Activated T-cell treated with anti-CD3 and anti-CD28 coated beads for 4 hours (primary cell): ENCODE measurements around the gene DNAH2.
A peak's percentile ranks its signal among the peaks of the same experiment; 100 is the strongest.

Experiments
- DNase-seq: peaks from one replicate; pipeline ENCODE4 v3.0.0-alpha.2; 2020

DNAH2 gene

GRCh38 chr17:7842380-7843256 is 125.1 kb downstream of the DNAH2 start:
- DNase-seq: peak; percentile 97

GRCh38 chr17:7843257-7843535 is 125.7 kb downstream of the DNAH2 start:
- no peak for DNase-seq

- DNase-seq: peak; percentile 93
Measured at GRCh38 chr17:7843536-7844291, 126.2 kb downstream of the DNAH2 start.

GRCh38 chr17:7844292-7845154 is 127.0 kb downstream of the DNAH2 start:
- DNase-seq: peak; percentile 68

- no peak for DNase-seq
Measured at GRCh38 chr17:7845359-7846062, 128.0 kb downstream of the DNAH2 start.

GRCh38 chr17:7846063-7846735 is 128.7 kb downstream of the DNAH2 start:
- no peak for DNase-seq

GRCh38 chr17:7846765-7847661 is 129.5 kb downstream of the DNAH2 start:
- DNase-seq: no peak

- DNase-seq: no peak
Measured at GRCh38 chr17:7848131-7848579, 130.6 kb downstream of the DNAH2 start.

- DNase-seq: no peak
Measured at GRCh38 chr17:7848739-7849129, 131.2 kb downstream of the DNAH2 start.

GRCh38 chr17:7849130-7849750 is 131.7 kb downstream of the DNAH2 start:
- no peak for DNase-seq

GRCh38 chr17:7849751-7850504 is 132.4 kb downstream of the DNAH2 start:
- no peak for DNase-seq

- no peak for DNase-seq
Measured at GRCh38 chr17:7850701-7851437, 133.3 kb downstream of the DNAH2 start.

GRCh38 chr17:7851438-7852261 is 134.1 kb downstream of the DNAH2 start:
- DNase-seq: peak; percentile 80

- DNase-seq: no peak
Measured at GRCh38 chr17:7852262-7852670, 134.7 kb downstream of the DNAH2 start.

GRCh38 chr17:7852919-7853690 is 135.6 kb downstream of the DNAH2 start:
- DNase-seq: no peak

- DNase-seq: no peak
Measured at GRCh38 chr17:7853691-7854038, 136.1 kb downstream of the DNAH2 start.

- no peak for DNase-seq
Measured at GRCh38 chr17:7854078-7854777, 136.7 kb downstream of the DNAH2 start.
